Measurements from ENCODE around the gene ITGB4. TPM values are rescaled to one million over a fixed set of nuclear protein-coding genes. Genes with fewer than 3 reads are reported as not detected.

The ITGB4 gene
- total and polyA plus RNA-seq, 2 experiments from 2014 or later: 6.1 to 9.7 TPM

GRCh38 chr17:75727391-75727790, 6.1 kb downstream of the ITGB4 start (continued):
- no peak for TF ChIP-seq CREB1 (CRISPR knock-in tag; IDR thresholded peaks at IDR 0.05; ENCODE audit: low read depth)
- TF ChIP-seq, protein P1, sequence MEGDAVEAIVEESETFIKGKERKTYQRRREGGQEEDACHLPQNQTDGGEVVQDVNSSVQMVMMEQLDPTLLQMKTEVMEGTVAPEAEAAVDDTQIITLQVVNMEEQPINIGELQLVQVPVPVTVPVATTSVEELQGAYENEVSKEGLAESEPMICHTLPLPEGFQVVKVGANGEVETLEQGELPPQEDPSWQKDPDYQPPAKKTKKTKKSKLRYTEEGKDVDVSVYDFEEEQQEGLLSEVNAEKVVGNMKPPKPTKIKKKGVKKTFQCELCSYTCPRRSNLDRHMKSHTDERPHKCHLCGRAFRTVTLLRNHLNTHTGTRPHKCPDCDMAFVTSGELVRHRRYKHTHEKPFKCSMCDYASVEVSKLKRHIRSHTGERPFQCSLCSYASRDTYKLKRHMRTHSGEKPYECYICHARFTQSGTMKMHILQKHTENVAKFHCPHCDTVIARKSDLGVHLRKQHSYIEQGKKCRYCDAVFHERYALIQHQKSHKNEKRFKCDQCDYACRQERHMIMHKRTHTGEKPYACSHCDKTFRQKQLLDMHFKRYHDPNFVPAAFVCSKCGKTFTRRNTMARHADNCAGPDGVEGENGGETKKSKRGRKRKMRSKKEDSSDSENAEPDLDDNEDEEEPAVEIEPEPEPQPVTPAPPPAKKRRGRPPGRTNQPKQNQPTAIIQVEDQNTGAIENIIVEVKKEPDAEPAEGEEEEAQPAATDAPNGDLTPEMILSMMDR (conservative IDR thresholded peaks at IDR 0.05; ENCODE audit: low read depth in 2 of 2): no peak

DNA sequence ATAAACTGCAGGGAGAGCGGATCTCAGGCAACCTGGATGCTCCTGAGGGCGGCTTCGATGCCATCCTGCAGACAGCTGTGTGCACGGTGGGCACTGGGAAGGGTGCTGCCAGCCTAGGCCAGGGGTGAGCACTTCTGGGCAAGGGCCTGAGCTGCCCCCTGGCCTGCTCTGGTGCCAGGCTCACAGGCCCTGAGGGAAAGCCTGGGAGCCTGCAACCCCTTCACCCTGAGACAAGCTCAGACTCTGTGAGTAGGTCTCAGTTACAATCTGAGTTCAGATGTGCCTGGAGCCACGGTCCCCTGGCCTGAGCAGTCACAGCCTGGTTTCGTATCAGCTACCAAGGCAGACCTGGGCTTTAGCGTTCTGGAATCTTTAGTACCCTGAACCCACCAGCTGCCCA, 8.1 kb downstream of the ITGB4 start:
- Histone ChIP-seq H3K27me3 (ENCODE audit: insufficient read depth) (no peaks in the 10 kb centered on the region), H3K4me1 (ENCODE audit: insufficient read depth) (no peaks in the 10 kb centered on the region), H3K4me2 (no peak overlapping the region), H2AFZ (no peak overlapping the region), H3K79me2 (replicated peaks; ENCODE audit: insufficient read depth) (no peaks in the 10 kb centered on the region), H3K36me3 (ENCODE audit: insufficient read depth) (no peaks in the 10 kb centered on the region), H3K4me3 (no peak overlapping the region), H3K27ac (ENCODE audit: low read depth) (no peak overlapping the region), H3F3A (replicated peaks; ENCODE audit: low read depth) (no peaks in the 10 kb centered on the region), H4K20me1 (replicated peaks; ENCODE audit: insufficient read depth) (no peaks in the 10 kb centered on the region), H3K9me2 (ENCODE audit: insufficient read depth) (no peaks in the 10 kb centered on the region)
- Mint-ChIP-seq H3K4me3 (no peak overlapping the region), H3K36me3 (ENCODE audit: low read depth) (no peaks in the 10 kb centered on the region), H3K27me3 (ENCODE audit: insufficient read depth, low read depth, poor library complexity) (peaks cover 7% of the 10 kb centered on the region), H3K4me1 (no peaks in the 10 kb centered on the region), H3K9me3 (no peaks in the 10 kb centered on the region), H3K27ac (no peak overlapping the region)
- TF ChIP-seq JUNB (IDR thresholded peaks at IDR 0.05; ENCODE audit: unreplicated experiment) (no peak), NANOG (IDR thresholded peaks at IDR 0.05; ENCODE audit: borderline replicate concordance) (no peak), STAT1 (IDR thresholded peaks at IDR 0.05; ENCODE audit: unreplicated experiment) (no peak), EZH2 (IDR thresholded peaks at IDR 0.05; ENCODE audit: low read depth, unreplicated experiment) (no peak), EZH2phosphoT487 (IDR thresholded peaks at IDR 0.05; ENCODE audit: unreplicated experiment) (no peak), ZNF114 (CRISPR knock-in tag; IDR thresholded peaks at IDR 0.05) (no peak)
- TF ChIP-seq, protein P2, sequence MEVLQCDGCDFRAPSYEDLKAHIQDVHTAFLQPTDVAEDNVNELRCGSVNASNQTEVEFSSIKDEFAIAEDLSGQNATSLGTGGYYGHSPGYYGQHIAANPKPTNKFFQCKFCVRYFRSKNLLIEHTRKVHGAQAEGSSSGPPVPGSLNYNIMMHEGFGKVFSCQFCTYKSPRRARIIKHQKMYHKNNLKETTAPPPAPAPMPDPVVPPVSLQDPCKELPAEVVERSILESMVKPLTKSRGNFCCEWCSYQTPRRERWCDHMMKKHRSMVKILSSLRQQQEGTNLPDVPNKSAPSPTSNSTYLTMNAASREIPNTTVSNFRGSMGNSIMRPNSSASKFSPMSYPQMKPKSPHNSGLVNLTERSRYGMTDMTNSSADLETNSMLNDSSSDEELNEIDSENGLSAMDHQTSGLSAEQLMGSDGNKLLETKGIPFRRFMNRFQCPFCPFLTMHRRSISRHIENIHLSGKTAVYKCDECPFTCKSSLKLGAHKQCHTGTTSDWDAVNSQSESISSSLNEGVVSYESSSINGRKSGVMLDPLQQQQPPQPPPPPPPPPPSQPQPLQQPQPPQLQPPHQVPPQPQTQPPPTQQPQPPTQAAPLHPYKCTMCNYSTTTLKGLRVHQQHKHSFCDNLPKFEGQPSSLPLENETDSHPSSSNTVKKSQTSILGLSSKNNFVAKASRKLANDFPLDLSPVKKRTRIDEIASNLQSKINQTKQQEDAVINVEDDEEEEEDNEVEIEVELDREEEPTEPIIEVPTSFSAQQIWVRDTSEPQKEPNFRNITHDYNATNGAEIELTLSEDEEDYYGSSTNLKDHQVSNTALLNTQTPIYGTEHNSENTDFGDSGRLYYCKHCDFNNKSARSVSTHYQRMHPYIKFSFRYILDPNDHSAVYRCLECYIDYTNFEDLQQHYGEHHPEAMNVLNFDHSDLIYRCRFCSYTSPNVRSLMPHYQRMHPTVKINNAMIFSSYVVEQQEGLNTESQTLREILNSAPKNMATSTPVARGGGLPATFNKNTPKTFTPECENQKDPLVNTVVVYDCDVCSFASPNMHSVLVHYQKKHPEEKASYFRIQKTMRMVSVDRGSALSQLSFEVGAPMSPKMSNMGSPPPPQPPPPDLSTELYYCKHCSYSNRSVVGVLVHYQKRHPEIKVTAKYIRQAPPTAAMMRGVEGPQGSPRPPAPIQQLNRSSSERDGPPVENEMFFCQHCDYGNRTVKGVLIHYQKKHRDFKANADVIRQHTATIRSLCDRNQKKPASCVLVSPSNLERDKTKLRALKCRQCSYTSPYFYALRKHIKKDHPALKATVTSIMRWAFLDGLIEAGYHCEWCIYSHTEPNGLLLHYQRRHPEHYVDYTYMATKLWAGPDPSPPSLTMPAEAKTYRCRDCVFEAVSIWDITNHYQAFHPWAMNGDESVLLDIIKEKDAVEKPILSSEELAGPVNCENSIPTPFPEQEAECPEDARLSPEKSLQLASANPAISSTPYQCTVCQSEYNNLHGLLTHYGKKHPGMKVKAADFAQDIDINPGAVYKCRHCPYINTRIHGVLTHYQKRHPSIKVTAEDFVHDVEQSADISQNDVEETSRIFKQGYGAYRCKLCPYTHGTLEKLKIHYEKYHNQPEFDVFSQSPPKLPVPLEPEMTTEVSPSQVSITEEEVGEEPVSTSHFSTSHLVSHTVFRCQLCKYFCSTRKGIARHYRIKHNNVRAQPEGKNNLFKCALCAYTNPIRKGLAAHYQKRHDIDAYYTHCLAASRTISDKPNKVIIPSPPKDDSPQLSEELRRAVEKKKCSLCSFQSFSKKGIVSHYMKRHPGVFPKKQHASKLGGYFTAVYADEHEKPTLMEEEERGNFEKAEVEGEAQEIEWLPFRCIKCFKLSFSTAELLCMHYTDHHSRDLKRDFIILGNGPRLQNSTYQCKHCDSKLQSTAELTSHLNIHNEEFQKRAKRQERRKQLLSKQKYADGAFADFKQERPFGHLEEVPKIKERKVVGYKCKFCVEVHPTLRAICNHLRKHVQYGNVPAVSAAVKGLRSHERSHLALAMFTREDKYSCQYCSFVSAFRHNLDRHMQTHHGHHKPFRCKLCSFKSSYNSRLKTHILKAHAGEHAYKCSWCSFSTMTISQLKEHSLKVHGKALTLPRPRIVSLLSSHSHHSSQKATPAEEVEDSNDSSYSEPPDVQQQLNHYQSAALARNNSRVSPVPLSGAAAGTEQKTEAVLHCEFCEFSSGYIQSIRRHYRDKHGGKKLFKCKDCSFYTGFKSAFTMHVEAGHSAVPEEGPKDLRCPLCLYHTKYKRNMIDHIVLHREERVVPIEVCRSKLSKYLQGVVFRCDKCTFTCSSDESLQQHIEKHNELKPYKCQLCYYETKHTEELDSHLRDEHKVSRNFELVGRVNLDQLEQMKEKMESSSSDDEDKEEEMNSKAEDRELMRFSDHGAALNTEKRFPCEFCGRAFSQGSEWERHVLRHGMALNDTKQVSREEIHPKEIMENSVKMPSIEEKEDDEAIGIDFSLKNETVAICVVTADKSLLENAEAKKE (CRISPR knock-in tag; IDR thresholded peaks at IDR 0.05): no peak
- TF ChIP-seq, protein P3, sequence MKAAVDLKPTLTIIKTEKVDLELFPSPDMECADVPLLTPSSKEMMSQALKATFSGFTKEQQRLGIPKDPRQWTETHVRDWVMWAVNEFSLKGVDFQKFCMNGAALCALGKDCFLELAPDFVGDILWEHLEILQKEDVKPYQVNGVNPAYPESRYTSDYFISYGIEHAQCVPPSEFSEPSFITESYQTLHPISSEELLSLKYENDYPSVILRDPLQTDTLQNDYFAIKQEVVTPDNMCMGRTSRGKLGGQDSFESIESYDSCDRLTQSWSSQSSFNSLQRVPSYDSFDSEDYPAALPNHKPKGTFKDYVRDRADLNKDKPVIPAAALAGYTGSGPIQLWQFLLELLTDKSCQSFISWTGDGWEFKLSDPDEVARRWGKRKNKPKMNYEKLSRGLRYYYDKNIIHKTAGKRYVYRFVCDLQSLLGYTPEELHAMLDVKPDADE (IDR thresholded peaks at IDR 0.05): no peak
- TF ChIP-seq, protein P4, sequence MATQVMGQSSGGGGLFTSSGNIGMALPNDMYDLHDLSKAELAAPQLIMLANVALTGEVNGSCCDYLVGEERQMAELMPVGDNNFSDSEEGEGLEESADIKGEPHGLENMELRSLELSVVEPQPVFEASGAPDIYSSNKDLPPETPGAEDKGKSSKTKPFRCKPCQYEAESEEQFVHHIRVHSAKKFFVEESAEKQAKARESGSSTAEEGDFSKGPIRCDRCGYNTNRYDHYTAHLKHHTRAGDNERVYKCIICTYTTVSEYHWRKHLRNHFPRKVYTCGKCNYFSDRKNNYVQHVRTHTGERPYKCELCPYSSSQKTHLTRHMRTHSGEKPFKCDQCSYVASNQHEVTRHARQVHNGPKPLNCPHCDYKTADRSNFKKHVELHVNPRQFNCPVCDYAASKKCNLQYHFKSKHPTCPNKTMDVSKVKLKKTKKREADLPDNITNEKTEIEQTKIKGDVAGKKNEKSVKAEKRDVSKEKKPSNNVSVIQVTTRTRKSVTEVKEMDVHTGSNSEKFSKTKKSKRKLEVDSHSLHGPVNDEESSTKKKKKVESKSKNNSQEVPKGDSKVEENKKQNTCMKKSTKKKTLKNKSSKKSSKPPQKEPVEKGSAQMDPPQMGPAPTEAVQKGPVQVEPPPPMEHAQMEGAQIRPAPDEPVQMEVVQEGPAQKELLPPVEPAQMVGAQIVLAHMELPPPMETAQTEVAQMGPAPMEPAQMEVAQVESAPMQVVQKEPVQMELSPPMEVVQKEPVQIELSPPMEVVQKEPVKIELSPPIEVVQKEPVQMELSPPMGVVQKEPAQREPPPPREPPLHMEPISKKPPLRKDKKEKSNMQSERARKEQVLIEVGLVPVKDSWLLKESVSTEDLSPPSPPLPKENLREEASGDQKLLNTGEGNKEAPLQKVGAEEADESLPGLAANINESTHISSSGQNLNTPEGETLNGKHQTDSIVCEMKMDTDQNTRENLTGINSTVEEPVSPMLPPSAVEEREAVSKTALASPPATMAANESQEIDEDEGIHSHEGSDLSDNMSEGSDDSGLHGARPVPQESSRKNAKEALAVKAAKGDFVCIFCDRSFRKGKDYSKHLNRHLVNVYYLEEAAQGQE (IDR thresholded peaks at IDR 0.05; ENCODE audit: unreplicated experiment): no peak
- TF ChIP-seq, protein P1 (conservative IDR thresholded peaks at IDR 0.05; ENCODE audit: low read depth in 2 of 2): no peak
- no peak for DNase-seq (ENCODE audit: low spot score)
- ATAC-seq: no peak

Measured in GM23338 (cell line).